Measurements from ENCODE around the gene GSKIP.

GSKIP gene

DNA sequence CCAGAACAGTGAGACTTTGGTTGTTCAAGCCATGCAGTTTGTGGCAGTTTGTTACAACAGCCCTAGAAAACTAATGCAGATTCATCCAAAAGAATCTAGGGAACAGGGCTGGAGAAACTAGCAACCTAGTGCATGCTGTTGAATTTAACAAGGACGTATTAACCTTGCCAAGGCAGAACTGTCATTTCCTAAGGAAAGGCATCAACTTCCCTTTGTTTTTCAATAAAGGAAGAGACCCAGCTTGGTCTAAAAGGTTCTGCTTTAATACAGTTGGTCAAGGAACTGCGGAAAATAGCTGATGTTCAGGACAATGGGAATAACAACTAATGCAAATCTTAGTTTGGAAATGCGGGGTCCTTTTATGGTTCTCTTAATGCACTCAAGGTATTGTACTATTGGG is 40.1 kb downstream of the GSKIP start:
- DNase-seq (ENCODE audit: low spot score): no peak
- TF ChIP-seq CTCF (IDR thresholded peaks at IDR 0.05; ENCODE audit: extremely low read depth, missing control alignments): no peak

GRCh38 chr14:96405677-96406076 is 42.4 kb downstream of the GSKIP start:
- no peak for DNase-seq (ENCODE audit: low spot score)
- no peak for TF ChIP-seq CTCF (IDR thresholded peaks at IDR 0.05; ENCODE audit: extremely low read depth, missing control alignments)

- DNase-seq (ENCODE audit: low spot score): no peak
- TF ChIP-seq CTCF (IDR thresholded peaks at IDR 0.05; ENCODE audit: extremely low read depth, missing control alignments): no peak
These were observed 44.7 kb downstream of the GSKIP start for GRCh38 chr14:96407935-96408570.

GRCh38 chr14:96408608-96409007 is 45.3 kb downstream of the GSKIP start:
- TF ChIP-seq CTCF (IDR thresholded peaks at IDR 0.05; ENCODE audit: extremely low read depth, missing control alignments): no peak
- DNase-seq (ENCODE audit: low spot score): no peak

GRCh38 chr14:96409701-96410100 is 46.4 kb downstream of the GSKIP start:
- no peak for DNase-seq (ENCODE audit: low spot score)
- TF ChIP-seq CTCF (IDR thresholded peaks at IDR 0.05; ENCODE audit: extremely low read depth, missing control alignments): no peak

GRCh38 chr14:96410119-96410518 is 46.8 kb downstream of the GSKIP start:
- DNase-seq (ENCODE audit: low spot score): no peak

GRCh38 chr14:96413526-96413925 is 50.2 kb downstream of the GSKIP start:
- TF ChIP-seq CTCF (IDR thresholded peaks at IDR 0.05; ENCODE audit: extremely low read depth, missing control alignments): no peak
- DNase-seq (ENCODE audit: low spot score): no peak

More at GRCh38 chr14:96410119-96410518, 46.8 kb downstream of the GSKIP start:
- TF ChIP-seq CTCF (IDR thresholded peaks at IDR 0.05; ENCODE audit: extremely low read depth, missing control alignments): no peak
